ENCODE data around the gene HDAC9. TPM values are rescaled to one million over a fixed set of nuclear protein-coding genes. Genes with fewer than 3 reads are reported as not detected.

Gene HDAC9
- total RNA-seq, 1 experiment from 2014 or later: 4.3 TPM

- no peaks in the 10 kb centered on the region for H3K9me2 ChIP-seq (ENCODE audit: insufficient read depth)
- no peaks in the 10 kb centered on the region for H3K79me2 ChIP-seq (ENCODE audit: insufficient read depth, low read length)
- no peaks in the 10 kb centered on the region for H3K36me3 ChIP-seq (ENCODE audit: control insufficient read depth in 1 of 2, insufficient read depth in 2 of 2, low read length in 2 of 2)
- no peak overlapping the region for H3K9ac ChIP-seq (ENCODE audit: low read length)
- H3K27ac ChIP-seq (ENCODE audit: low read depth, low read length): no peak overlapping the region
- H3K4me2 ChIP-seq (ENCODE audit: low read length): no peak overlapping the region
- H3K9me3 ChIP-seq (ENCODE audit: control insufficient read depth in 1 of 2, insufficient read depth in 1 of 2, low read depth in 1 of 2, low read length in 2 of 2): no peaks in the 10 kb centered on the region
- H3K27me3 ChIP-seq (ENCODE audit: insufficient read depth, low read length): no peaks in the 10 kb centered on the region
- ATAC-seq: no peak
- TF ChIP-seq TCF7L2 (IDR thresholded peaks at IDR 0.05; ENCODE audit: borderline replicate concordance, extremely low read depth, insufficient read depth, insufficient read length) (no peak), JUND (IDR thresholded peaks at IDR 0.05) (no peak), CEBPB (IDR thresholded peaks at IDR 0.05; ENCODE audit: low read depth) (no peak), ZNF274 (IDR thresholded peaks at IDR 0.05; ENCODE audit: low read depth, low read length) (no peak), POLR2A (IDR thresholded peaks at IDR 0.05; ENCODE audit: borderline replicate concordance, extremely low read depth, insufficient read depth, insufficient read length) (no peak), SIN3A (IDR thresholded peaks at IDR 0.05; ENCODE audit: low read depth) (no peak), EZH2 (IDR thresholded peaks at IDR 0.05) (no peak), EZH2phosphoT487 (IDR thresholded peaks at IDR 0.05; ENCODE audit: borderline replicate concordance) (no peak), CBX3 (IDR thresholded peaks at IDR 0.05; ENCODE audit: low read depth) (no peak), CTCF (IDR thresholded peaks at IDR 0.05 in 2 of 3, conservative IDR thresholded peaks at IDR 0.05 in 1 of 3; ENCODE audit: borderline replicate concordance in 1 of 3, insufficient read depth in 1 of 3, low read depth in 2 of 3, low read length in 2 of 3) (no peak), MAX (IDR thresholded peaks at IDR 0.05) (no peak), ZFX (IDR thresholded peaks at IDR 0.05) (no peak), EGR1 (IDR thresholded peaks at IDR 0.05; ENCODE audit: low read depth) (no peak), FOSL1 (IDR thresholded peaks at IDR 0.05; ENCODE audit: low read depth) (no peak), REST (IDR thresholded peaks at IDR 0.05; ENCODE audit: low read depth) (no peak), POLR2AphosphoS5 (IDR thresholded peaks at IDR 0.05; ENCODE audit: low read depth, low read length) (no peak)
- H3K4me1 ChIP-seq (ENCODE audit: control insufficient read depth in 1 of 2, insufficient read depth in 2 of 2, low read length in 2 of 2): no peaks in the 10 kb centered on the region
- POLR2A ChIA-PET: no interaction called here
- H4K20me1 ChIP-seq (ENCODE audit: insufficient read depth): no peaks in the 10 kb centered on the region
- RAD21 ChIA-PET (ENCODE audit: low non-redundant PET in 1 of 2, low total read pairs in 2 of 2, uncharacterized antibody in 2 of 2, unreplicated experiment in 2 of 2): no interaction called here
- intact Hi-C loops (cut with micrococcal nuclease): no loop called here
- DNase-seq (ENCODE audit: low read depth, low spot score): no peak
- CTCF ChIA-PET: no interaction called here
- H3K4me3 ChIP-seq (replicated peaks in 1 of 2; ENCODE audit: low read depth in 1 of 2, low read length in 2 of 2): no peak overlapping the region
- no TSS peak for BruUV-seq (replicated peaks)
- no peak overlapping the region for H2AFZ ChIP-seq (ENCODE audit: low read depth, low read length, poor library complexity, severe bottlenecking)
Observed at GRCh38 chr7:18450019-18450418, 45.5 kb upstream of the HDAC9 start.
